ENCODE results near the gene ABCG1.

The ABCG1 gene

GRCh38 chr21:42252325-42252654 is 33.4 kb downstream of the ABCG1 start:
- no peak for DNase-seq

GRCh38 chr21:42252778-42253340 is 33.9 kb downstream of the ABCG1 start:
- no peak for DNase-seq

- DNase-seq: no peak
These were observed 34.5 kb downstream of the ABCG1 start for GRCh38 chr21:42253466-42253865.

GRCh38 chr21:42254083-42254482 is 35.1 kb downstream of the ABCG1 start:
- no peak for DNase-seq

- no peak for DNase-seq
These were observed 36.0 kb downstream of the ABCG1 start for GRCh38 chr21:42254651-42255601.

- no peak for DNase-seq
These were observed 36.9 kb downstream of the ABCG1 start for GRCh38 chr21:42255825-42256224.

- DNase-seq: no peak
These were observed 37.4 kb downstream of the ABCG1 start for GRCh38 chr21:42256316-42256715.

- DNase-seq: no peak
These were observed 38.3 kb downstream of the ABCG1 start for GRCh38 chr21:42257091-42257765.

GRCh38 chr21:42258150-42258884 is 39.4 kb downstream of the ABCG1 start:
- DNase-seq: peak; percentile 85 to 92 (median 89)

GRCh38 chr21:42258885-42259407 is 40.0 kb downstream of the ABCG1 start:
- DNase-seq: no peak

- DNase-seq: no peak
These were observed 41.2 kb downstream of the ABCG1 start for GRCh38 chr21:42260121-42260520.

- DNase-seq: no peak
These were observed 42.9 kb downstream of the ABCG1 start for GRCh38 chr21:42261829-42262200.

- peak; percentile 54 to 71 (median 64) for DNase-seq
These were observed 43.9 kb downstream of the ABCG1 start for GRCh38 chr21:42262831-42263231.

GRCh38 chr21:42263591-42264131 is 44.7 kb downstream of the ABCG1 start:
- DNase-seq: peak; percentile 58 to 78 (median 73)

GRCh38 chr21:42264245-42265195 is 45.6 kb downstream of the ABCG1 start:
- no peak for DNase-seq

- DNase-seq: no peak
These were observed 46.4 kb downstream of the ABCG1 start for GRCh38 chr21:42265231-42265812.

- DNase-seq: no peak
These were observed 48.1 kb downstream of the ABCG1 start for GRCh38 chr21:42266971-42267556.

GRCh38 chr21:42269386-42269785 is 50.4 kb downstream of the ABCG1 start:
- no peak for DNase-seq

- DNase-seq: no peak
These were observed 52.1 kb downstream of the ABCG1 start for GRCh38 chr21:42271065-42271464.
